ENCODE data around the gene ATF6.

The ATF6 gene

GRCh38 chr1:161731981-161732718 lies 34.0 kb upstream of the ATF6 start:
- H3K27ac ChIP-seq (ENCODE audit: low read length): no peak overlapping the region
- no peak overlapping the region for H3K9ac ChIP-seq (ENCODE audit: low read length)
- no peak overlapping the region for H3K4me2 ChIP-seq (ENCODE audit: low read depth, low read length)
- no peaks in the 10 kb centered on the region for H3K79me2 ChIP-seq (ENCODE audit: low read length)
- peaks cover 7% of the 10 kb centered on the region for H3F3A ChIP-seq (ENCODE audit: insufficient read depth, low read length)
- H3K36me3 ChIP-seq (replicated peaks; ENCODE audit: insufficient read depth, low read length): no peaks in the 10 kb centered on the region
- no peaks in the 10 kb centered on the region for H4K20me1 ChIP-seq (ENCODE audit: insufficient read depth, low read length)
- no peaks in the 10 kb centered on the region for H3K27me3 ChIP-seq (replicated peaks; ENCODE audit: insufficient read depth, low read length)
- no peak for DNase-seq
- H3K4me3 ChIP-seq (ENCODE audit: low read length): no peak overlapping the region
- no peaks in the 10 kb centered on the region for H3K9me3 ChIP-seq (replicated peaks; ENCODE audit: insufficient read depth, low read length)
- TF ChIP-seq EZH2 (optimal IDR thresholded peaks at IDR 0.05; ENCODE audit: low read depth, low read length) (no peak), CTCF (IDR thresholded peaks at IDR 0.05; ENCODE audit: low read length) (no peak), EZH2phosphoT487 (IDR thresholded peaks at IDR 0.05; ENCODE audit: low read length) (no peak)
- peaks cover 6% of the 10 kb centered on the region; the same call in 1 of the 2 replicates for H3K4me1 ChIP-seq (ENCODE audit: low read length)
- H3K9me2 ChIP-seq (replicated peaks; ENCODE audit: insufficient read depth, low read length): no peaks in the 10 kb centered on the region
- H2AFZ ChIP-seq (ENCODE audit: low read length): no peak overlapping the region

GRCh38 chr1:161733526-161733925 lies 32.6 kb upstream of the ATF6 start:
- Histone ChIP-seq H3K9ac (ENCODE audit: low read length) (no peak overlapping the region), H3K27ac (ENCODE audit: low read length) (no peak overlapping the region), H3K79me2 (ENCODE audit: low read length) (no peaks in the 10 kb centered on the region), H3K9me3 (replicated peaks; ENCODE audit: insufficient read depth, low read length) (no peaks in the 10 kb centered on the region), H3K9me2 (replicated peaks; ENCODE audit: insufficient read depth, low read length) (no peaks in the 10 kb centered on the region), H4K20me1 (ENCODE audit: insufficient read depth, low read length) (no peaks in the 10 kb centered on the region), H2AFZ (ENCODE audit: low read length) (no peak overlapping the region), H3K4me1 (ENCODE audit: low read length) (no peaks in the 10 kb centered on the region), H3K27me3 (replicated peaks; ENCODE audit: insufficient read depth, low read length) (no peaks in the 10 kb centered on the region), H3K4me2 (ENCODE audit: low read depth, low read length) (no peak overlapping the region), H3F3A (ENCODE audit: insufficient read depth, low read length) (no peaks in the 10 kb centered on the region), H3K4me3 (ENCODE audit: low read length) (no peak overlapping the region), H3K36me3 (replicated peaks; ENCODE audit: insufficient read depth, low read length) (no peaks in the 10 kb centered on the region)
- DNase-seq: no peak
- no peak for TF ChIP-seq CTCF (IDR thresholded peaks at IDR 0.05; ENCODE audit: low read length)
- no peak for TF ChIP-seq EZH2phosphoT487 (IDR thresholded peaks at IDR 0.05; ENCODE audit: low read length)
- no peak for TF ChIP-seq EZH2 (optimal IDR thresholded peaks at IDR 0.05; ENCODE audit: low read depth, low read length)

GRCh38 chr1:161735837-161736236 lies 30.3 kb upstream of the ATF6 start:
- Histone ChIP-seq H3K4me1 (ENCODE audit: low read length) (peaks cover 11% of the 10 kb centered on the region), H3K4me2 (ENCODE audit: low read depth, low read length) (no peak overlapping the region), H3K9ac (ENCODE audit: low read length) (no peak overlapping the region), H2AFZ (ENCODE audit: low read length) (0 out of 2 replicates have a peak overlapping the region, but pooled peaks have one; percentile 5), H3K9me2 (replicated peaks; ENCODE audit: insufficient read depth, low read length) (no peaks in the 10 kb centered on the region), H3F3A (ENCODE audit: insufficient read depth, low read length) (no peaks in the 10 kb centered on the region), H3K27me3 (replicated peaks; ENCODE audit: insufficient read depth, low read length) (no peaks in the 10 kb centered on the region), H3K36me3 (replicated peaks; ENCODE audit: insufficient read depth, low read length) (no peaks in the 10 kb centered on the region), H4K20me1 (ENCODE audit: insufficient read depth, low read length) (no peaks in the 10 kb centered on the region), H3K9me3 (replicated peaks; ENCODE audit: insufficient read depth, low read length) (no peaks in the 10 kb centered on the region), H3K27ac (ENCODE audit: low read length) (no peak overlapping the region), H3K4me3 (ENCODE audit: low read length) (no peak overlapping the region), H3K79me2 (ENCODE audit: low read length) (no peaks in the 10 kb centered on the region)
- TF ChIP-seq EZH2 (optimal IDR thresholded peaks at IDR 0.05; ENCODE audit: low read depth, low read length) (no peak), CTCF (IDR thresholded peaks at IDR 0.05; ENCODE audit: low read length) (no peak), EZH2phosphoT487 (IDR thresholded peaks at IDR 0.05; ENCODE audit: low read length) (no peak)
- no peak for DNase-seq

All from MM.1S (cell line).